Measurements from ENCODE around the gene RPAP3. TPM values are rescaled to one million over a fixed set of nuclear protein-coding genes. Genes with fewer than 3 reads are reported as not detected.

Gene RPAP3
- total and polyA plus RNA-seq, 2 of the 4 experiments (the other 2 are of a cell fraction): 10.6 to 13.4 TPM

GRCh38 chr12:47650469-47650868 is 55.4 kb downstream of the RPAP3 start:
- peak; percentile 50 for DNase-seq

More at GRCh38 chr12:47650469-47650868, 55.4 kb downstream of the RPAP3 start:
- Histone ChIP-seq H3K4me3 (ENCODE audit: insufficient read depth, low read depth, low read length) (no peak overlapping the region), H3K9me3 (ENCODE audit: control insufficient read depth, insufficient read depth, low read length) (no peaks in the 10 kb centered on the region), H2BK120ac (ENCODE audit: low read depth, low read length) (no peak overlapping the region), H4K5ac (ENCODE audit: low read depth, low read length) (no peak overlapping the region), H3K36me3 (ENCODE audit: control insufficient read depth, insufficient read depth, low read length) (no peaks in the 10 kb centered on the region; the same call in 1 of the 2 replicates), H3K4ac (ENCODE audit: low read depth, low read length) (no peak overlapping the region), H3K4me2 (ENCODE audit: low read depth, low read length) (peak overlapping the region; percentile 32; the same call in 1 of the 2 replicates), H3K27ac (ENCODE audit: insufficient read depth, low read length) (no peak overlapping the region), H4K20me1 (ENCODE audit: insufficient read depth, low read length) (peaks cover 7% of the 10 kb centered on the region; the same call in 1 of the 2 replicates), H3K9me1 (ENCODE audit: insufficient read depth, low read length) (peaks cover 7% of the 10 kb centered on the region), H3K27me3 (ENCODE audit: control insufficient read depth, insufficient read depth, low read length) (no peaks in the 10 kb centered on the region), H4K8ac (ENCODE audit: low read depth in 2 of 2, low read length in 2 of 2) (no peak overlapping the region), H2BK20ac (ENCODE audit: low read depth, low read length) (no peak overlapping the region), H3K14ac (replicated peaks; ENCODE audit: low read depth, low read length) (no peak overlapping the region), H2AK9ac (replicated peaks; ENCODE audit: low read depth, low read length, poor library complexity) (no peak overlapping the region), H3K23ac (ENCODE audit: low read depth, low read length) (no peak overlapping the region), H3K18ac (ENCODE audit: low read depth, low read length) (no peak overlapping the region), H3K4me1 (ENCODE audit: control insufficient read depth, insufficient read depth, low read length) (peaks cover 6% of the 10 kb centered on the region), H3K79me1 (ENCODE audit: low read depth in 1 of 2, low read length in 2 of 2) (peaks cover 0 to 7% of the 10 kb centered on the region in 2 experiments; a peak in 3 of 4 replicates), H2AK5ac (ENCODE audit: low read depth, low read length) (no peak overlapping the region), H3K9ac (ENCODE audit: low read depth, low read length) (no peak overlapping the region), H2AFZ (replicated peaks; ENCODE audit: low read length, poor library complexity) (no peak overlapping the region), H4K91ac (ENCODE audit: insufficient read depth, low read depth, low read length) (no peak overlapping the region), H2BK15ac (ENCODE audit: low read depth, low read length) (no peak overlapping the region), H3K56ac (ENCODE audit: extremely low read depth, insufficient read depth, low read length) (no peak overlapping the region), H2BK5ac (ENCODE audit: low read depth, low read length, poor library complexity, severe bottlenecking) (no peak overlapping the region)
- TF ChIP-seq CTCF (conservative IDR thresholded peaks at IDR 0.05; ENCODE audit: low read depth, low read length) (no peak), FOS (IDR thresholded peaks at IDR 0.05; ENCODE audit: low read depth, low read length) (peak; percentile 64; the same call in 1 of the 2 replicates)
- dilution Hi-C loops (cut with HindIII; ENCODE audit: low sequenced_read_pairs, unreplicated experiment): no loop called here
- intact Hi-C loops (cut with micrococcal nuclease): loop anchor here (2.0 to 5.0 kb wide), 2 partner anchors 127 to 618 kb away; no protein-coding TSS in a partner anchor
- BruUV-seq (replicated peaks): no TSS peak
- no CpG with 5 or more reads among the region's 1 CpG for WGBS, 2 experiments (ENCODE audit: extremely low coverage in 2 of 2, insufficient read length in 1 of 2)
- CTCF ChIA-PET: no interaction called here
- ATAC-seq (ENCODE audit: low read depth): peak; percentile 55
- POLR2A ChIA-PET (ENCODE audit: unreplicated experiment): no interaction called here
- in situ Hi-C loops (cut with MboI; ENCODE audit: low sequenced_read_pairs): no loop called here
